ENCODE data around the gene LRP6. TPM values are rescaled to one million over a fixed set of nuclear protein-coding genes. Genes with fewer than 3 reads are reported as not detected.

The LRP6 gene
- polyA plus RNA-seq, 3 donors: 62.2 to 65.4 (median 64.8) TPM

GRCh38 chr12:12228402-12228801 lies 38.4 kb downstream of the LRP6 start:
- no peak for DNase-seq (ENCODE audit: extremely low read depth in 1 of 11, low read depth in 9 of 11, low spot score in 4 of 11)

DNA sequence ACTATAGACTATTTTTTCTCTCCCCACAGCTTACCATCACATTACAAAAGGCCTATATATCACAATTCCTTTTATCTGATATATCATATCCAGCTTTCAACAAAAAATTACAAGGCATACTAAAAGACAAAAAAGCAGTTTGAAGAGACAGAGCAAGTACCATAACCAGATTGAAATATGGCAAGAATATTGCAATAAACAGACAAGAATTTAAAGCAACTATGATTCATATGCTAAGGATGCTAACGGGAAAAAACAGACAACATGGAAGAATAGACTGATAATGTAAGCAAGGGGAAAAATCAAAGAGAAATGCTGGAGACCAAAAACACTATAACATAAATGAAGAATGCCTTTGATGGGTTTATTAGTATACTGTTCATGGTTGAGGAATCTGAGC lies 40.7 kb downstream of the LRP6 start:
- no peak for DNase-seq (ENCODE audit: extremely low read depth in 1 of 11, low read depth in 9 of 11, low spot score in 4 of 11)

GRCh38 chr12:12224240-12224940 lies 42.5 kb downstream of the LRP6 start:
- no peak for DNase-seq (ENCODE audit: extremely low read depth in 1 of 11, low read depth in 9 of 11, low spot score in 4 of 11)

DNA sequence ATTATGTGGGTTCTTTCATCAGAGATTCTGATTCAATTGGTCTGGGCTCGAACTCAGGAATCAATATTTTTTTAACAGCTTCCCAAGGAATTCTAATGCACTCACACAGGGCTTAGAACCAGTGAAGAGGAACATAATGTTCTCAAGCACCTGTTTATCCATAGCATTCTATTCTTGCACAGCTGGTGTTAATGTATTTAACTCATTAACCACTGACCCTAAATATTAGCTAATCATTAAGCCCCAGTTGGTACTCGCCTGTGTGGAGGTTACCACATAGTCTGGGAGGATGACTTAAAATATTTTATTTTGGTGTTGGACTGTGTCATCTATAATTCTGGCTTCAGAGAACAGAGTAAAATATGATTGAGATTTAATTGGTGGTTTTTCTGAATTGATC lies 45.3 kb downstream of the LRP6 start:
- DNase-seq (ENCODE audit: extremely low read depth in 1 of 11, low read depth in 9 of 11, low spot score in 4 of 11): peak in 4 of 11 donors; percentile 11 to 66 (median 35)

- no peak for DNase-seq (ENCODE audit: extremely low read depth in 1 of 11, low read depth in 9 of 11, low spot score in 4 of 11)
Measured at GRCh38 chr12:12219664-12220063, 47.2 kb downstream of the LRP6 start.

- DNase-seq (ENCODE audit: extremely low read depth in 1 of 11, low read depth in 9 of 11, low spot score in 4 of 11): no peak
Measured at GRCh38 chr12:12217018-12217359, 49.9 kb downstream of the LRP6 start.

DNA sequence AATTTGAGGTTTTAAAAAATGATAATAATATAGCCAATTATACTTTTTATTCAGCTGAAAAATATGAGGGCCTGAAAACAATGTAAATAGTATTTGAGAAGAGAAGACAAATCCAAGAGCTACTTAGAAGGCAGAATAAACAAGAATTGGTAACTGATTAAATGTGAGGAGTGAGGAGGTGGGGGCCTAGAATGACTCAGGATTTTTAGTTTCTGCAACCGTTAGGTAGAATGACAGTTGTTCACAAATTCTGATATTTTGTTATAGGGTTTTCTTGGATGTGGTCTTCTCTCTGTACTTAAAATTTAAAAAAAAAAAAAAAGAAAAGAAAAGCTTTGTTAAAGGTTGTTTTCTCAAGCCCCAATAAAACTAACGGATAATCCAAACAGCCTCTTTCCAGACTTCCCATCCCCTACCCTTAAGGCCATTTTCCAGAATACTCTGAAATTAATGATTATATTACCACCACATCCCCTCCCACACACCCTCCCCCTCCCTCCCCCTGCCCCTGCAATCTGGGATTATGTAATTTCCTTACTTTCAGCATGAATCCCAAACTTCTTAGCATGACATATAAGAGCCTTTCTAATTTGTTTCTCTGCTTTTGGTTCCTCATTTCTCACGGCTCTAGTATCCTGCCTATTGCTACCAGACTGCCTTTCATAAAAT lies 50.4 kb downstream of the LRP6 start:
- DNase-seq (ENCODE audit: extremely low read depth in 1 of 11, low read depth in 9 of 11, low spot score in 4 of 11): no peak

- DNase-seq (ENCODE audit: extremely low read depth in 1 of 11, low read depth in 9 of 11, low spot score in 4 of 11): no peak
Measured at GRCh38 chr12:12214635-12215131, 52.2 kb downstream of the LRP6 start.

DNA sequence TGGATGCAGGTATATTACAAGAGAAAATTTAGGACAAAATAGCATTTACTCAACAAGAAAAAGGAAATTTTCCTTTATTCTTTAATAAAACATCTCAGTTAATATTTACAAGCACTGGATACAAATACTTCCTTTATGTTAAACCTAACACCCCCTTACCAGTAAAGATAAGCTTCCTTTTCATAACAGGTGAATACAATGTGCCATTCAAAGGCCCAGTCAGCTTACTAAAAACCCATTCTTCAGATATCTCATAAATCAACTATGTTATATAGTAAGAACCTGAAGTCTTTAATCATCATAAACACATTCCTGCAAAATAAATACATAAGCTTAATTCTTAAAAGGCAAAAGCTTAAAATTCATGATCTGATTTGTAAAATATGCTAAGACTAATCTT lies 52.6 kb downstream of the LRP6 start:
- no peak for DNase-seq (ENCODE audit: extremely low read depth in 1 of 11, low read depth in 9 of 11, low spot score in 4 of 11)

DNA sequence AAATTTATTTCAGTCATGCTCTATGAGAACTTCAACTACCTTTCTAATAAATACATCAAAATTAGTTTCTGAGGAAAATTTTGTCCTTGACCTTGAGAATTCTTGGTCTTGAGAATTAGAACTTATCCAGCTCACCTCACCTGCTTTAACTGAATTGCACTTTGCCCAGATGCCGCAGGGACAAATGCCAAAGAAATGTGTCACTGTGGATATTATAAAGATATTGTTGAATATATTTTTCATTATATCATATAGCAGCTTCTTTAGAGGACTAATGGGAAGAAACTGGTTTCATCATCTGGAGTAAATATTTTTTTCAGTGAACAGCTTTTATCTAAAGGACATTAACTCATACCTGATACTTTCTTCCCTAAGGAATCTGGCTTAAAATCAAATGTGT lies 54.1 kb downstream of the LRP6 start:
- DNase-seq (ENCODE audit: extremely low read depth in 1 of 11, low read depth in 9 of 11, low spot score in 4 of 11): no peak

- no peak for DNase-seq (ENCODE audit: extremely low read depth in 1 of 11, low read depth in 9 of 11, low spot score in 4 of 11)
Measured at GRCh38 chr12:12210983-12211382, 55.9 kb downstream of the LRP6 start.

DNA sequence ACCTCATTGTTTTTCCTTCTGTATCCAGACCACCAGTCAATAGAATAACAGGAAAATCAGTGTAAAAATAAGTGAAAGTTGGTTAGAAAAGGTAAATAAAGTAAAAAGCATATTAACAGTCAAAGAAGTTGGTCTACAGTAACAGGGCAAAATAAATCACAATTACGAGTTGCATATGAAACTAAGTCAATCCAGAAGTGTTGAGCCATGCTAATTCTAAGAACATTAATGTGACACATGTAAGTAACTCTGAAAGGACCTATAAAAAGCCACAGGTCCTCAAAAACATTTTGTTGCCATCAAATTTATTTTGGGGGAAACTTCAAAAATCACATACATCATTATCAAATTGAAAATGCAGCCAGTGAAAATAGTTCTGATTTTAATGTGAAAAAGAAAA lies 56.4 kb downstream of the LRP6 start:
- no peak for DNase-seq (ENCODE audit: extremely low read depth in 1 of 11, low read depth in 9 of 11, low spot score in 4 of 11)

DNA sequence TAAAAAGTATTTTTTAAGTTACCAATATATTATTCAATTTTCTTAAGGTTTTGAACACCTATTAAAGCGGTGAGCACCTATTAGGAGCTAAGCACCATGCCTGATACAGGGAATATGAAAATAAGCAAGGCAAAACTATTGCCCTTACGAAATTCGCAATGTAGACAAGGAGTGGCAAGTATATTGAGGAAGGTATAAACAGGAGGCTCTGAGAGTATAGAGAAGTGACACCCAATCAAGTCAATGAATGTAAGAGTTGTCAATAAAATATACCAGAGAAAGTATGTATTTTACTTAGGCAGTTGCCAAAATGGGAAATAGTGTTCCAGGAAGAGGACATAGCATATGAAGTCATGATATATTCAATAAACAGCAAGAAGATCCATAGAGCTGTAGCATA lies 57.2 kb downstream of the LRP6 start:
- no peak for DNase-seq (ENCODE audit: extremely low read depth in 1 of 11, low read depth in 9 of 11, low spot score in 4 of 11)

DNA sequence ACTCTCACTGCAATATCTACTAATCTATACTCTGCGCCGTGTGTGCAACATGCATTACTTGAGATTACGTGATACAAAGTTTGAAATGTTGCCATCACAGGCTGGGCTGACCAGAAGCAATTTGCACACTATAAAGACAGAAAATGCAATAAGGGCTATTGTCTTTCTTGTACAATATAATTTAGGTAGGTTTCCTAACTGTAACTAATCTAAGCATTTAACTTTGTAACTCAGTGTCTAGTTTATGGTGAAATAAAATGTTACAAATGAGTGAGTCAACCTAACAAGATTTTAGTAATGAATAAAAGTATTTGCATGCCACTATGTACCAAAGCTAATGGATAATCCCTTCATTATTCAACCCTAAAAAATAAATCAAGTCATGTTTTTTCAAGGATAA lies 57.8 kb downstream of the LRP6 start:
- no peak for DNase-seq (ENCODE audit: extremely low read depth in 1 of 11, low read depth in 9 of 11, low spot score in 4 of 11)

DNA sequence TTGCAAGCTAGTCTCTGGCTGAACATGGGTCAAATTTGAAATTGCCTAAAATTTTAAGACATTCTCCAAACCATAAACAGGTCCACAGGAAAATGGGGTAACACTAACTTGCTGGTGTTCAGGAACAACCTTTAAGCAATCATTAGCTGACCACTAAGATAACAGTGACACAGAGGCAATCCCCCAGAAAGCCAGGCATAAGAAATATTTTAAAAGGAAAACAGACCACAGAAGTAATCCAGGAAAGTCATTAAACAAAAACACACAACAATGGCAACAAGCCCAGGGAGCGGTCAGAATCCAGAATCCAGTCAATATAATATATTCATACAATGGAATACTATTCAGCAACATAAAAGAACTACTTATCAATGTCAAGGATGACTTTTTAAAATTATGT lies 59.1 kb downstream of the LRP6 start:
- DNase-seq (ENCODE audit: extremely low read depth in 1 of 11, low read depth in 9 of 11, low spot score in 4 of 11): no peak

- no peak for DNase-seq (ENCODE audit: extremely low read depth in 1 of 11, low read depth in 9 of 11, low spot score in 4 of 11)
Measured at GRCh38 chr12:12206776-12207388, 60.0 kb downstream of the LRP6 start.

GRCh38 chr12:12202747-12203146 lies 64.1 kb downstream of the LRP6 start:
- DNase-seq (ENCODE audit: extremely low read depth in 1 of 11, low read depth in 9 of 11, low spot score in 4 of 11): no peak

DNA sequence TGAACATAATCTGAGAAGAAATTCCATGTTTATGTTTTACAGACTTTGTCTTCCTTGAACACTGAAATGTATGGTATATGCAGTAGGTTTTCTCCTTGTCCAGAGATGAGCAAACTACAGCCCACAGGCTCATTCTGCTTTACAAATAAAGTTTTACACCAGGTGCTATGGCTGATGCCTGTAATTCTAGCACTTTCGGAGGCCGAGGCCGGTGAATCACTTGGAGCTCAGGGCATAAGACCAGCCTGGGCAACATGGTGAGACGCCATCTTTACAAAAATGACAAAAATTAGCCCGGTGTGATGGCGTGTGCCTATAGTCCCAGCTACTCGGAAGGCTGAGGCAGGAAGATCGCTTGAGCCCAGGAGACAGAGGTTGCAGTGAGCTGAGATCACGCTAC lies 64.7 kb downstream of the LRP6 start:
- DNase-seq (ENCODE audit: extremely low read depth in 1 of 11, low read depth in 9 of 11, low spot score in 4 of 11): no peak

DNA sequence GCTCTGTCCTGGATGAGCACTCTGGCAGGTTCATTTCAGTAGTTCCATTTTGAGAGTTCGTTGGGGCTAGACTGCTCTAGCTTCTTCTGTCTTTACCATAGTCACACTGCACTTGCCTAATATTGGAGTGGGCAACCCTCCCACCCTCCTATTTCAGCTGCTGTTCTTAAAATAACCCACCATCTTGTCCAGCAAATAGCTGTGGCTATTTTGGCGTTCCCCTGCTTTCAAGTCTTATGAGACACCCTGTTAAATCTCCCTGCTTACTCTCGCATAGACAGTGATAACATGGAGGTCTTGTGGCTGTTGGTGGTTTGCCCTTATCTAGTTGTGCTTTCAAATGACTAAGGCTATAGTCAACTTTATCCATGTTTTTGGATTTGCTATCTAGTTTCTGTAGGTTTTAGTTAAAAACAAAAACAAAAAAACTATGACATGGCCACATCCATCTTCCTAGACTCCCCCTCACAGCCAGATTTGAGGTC lies 65.5 kb downstream of the LRP6 start:
- DNase-seq (ENCODE audit: extremely low read depth in 1 of 11, low read depth in 9 of 11, low spot score in 4 of 11): no peak

DNA sequence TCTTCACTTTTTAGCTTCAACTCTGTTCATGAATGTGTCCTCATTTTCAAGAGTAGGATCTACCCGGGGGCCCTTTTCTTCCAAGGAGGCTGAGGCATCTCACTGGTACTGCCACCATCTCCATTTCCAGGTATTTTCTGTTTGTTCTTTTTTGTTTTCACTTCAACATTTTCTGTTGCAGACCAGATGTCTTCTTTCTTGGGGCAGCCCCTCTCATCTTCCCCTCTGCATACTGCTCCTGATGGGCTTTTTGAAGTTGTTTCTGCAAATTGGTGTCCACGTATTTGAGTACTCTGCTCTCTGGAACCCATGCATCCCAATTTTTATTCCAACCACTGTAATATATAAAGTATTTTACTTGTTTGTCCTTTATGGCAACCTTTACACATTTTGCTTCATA lies 66.5 kb downstream of the LRP6 start:
- DNase-seq (ENCODE audit: extremely low read depth in 1 of 11, low read depth in 9 of 11, low spot score in 4 of 11): no peak
